Measurements from ENCODE around the gene TNNT2. TPM values are rescaled to one million over a fixed set of nuclear protein-coding genes. Genes with fewer than 3 reads are reported as not detected.

TNNT2 gene
- total and polyA plus RNA-seq, 8 donors: 0.06 to 7.0 (median 0.99) TPM

DNA sequence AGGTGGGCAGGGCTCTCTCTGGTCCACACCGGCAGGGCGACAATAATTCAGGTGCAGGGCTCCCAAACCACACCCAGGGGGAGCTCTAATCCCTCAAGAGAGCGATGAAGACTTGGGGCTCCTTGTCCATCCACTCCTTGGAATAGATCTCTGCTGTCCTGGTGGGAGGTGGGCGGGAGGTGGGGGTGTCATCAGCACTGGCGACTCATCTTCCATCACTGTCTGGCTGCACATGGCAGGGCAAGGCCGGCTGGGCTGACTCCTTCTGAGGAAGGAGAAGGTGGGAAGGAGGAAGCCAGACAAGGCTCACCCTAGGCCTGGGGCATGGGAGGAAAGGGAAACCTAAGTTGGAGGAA, 29.3 kb downstream of the TNNT2 start:
- no peak for FAIRE-seq
- no peak overlapping the region for H3K27ac ChIP-seq
- no peaks in the 10 kb centered on the region for H3K36me3 ChIP-seq
- H3K27me3 ChIP-seq: no peaks in the 10 kb centered on the region
- H3K4me1 ChIP-seq: no peaks in the 10 kb centered on the region
- peak in 3 of 4 donors; percentile 78 to 87 (median 83) for ATAC-seq
- intact Hi-C loops (cut with DNase I): no loop called here
- TF ChIP-seq, protein P1, sequence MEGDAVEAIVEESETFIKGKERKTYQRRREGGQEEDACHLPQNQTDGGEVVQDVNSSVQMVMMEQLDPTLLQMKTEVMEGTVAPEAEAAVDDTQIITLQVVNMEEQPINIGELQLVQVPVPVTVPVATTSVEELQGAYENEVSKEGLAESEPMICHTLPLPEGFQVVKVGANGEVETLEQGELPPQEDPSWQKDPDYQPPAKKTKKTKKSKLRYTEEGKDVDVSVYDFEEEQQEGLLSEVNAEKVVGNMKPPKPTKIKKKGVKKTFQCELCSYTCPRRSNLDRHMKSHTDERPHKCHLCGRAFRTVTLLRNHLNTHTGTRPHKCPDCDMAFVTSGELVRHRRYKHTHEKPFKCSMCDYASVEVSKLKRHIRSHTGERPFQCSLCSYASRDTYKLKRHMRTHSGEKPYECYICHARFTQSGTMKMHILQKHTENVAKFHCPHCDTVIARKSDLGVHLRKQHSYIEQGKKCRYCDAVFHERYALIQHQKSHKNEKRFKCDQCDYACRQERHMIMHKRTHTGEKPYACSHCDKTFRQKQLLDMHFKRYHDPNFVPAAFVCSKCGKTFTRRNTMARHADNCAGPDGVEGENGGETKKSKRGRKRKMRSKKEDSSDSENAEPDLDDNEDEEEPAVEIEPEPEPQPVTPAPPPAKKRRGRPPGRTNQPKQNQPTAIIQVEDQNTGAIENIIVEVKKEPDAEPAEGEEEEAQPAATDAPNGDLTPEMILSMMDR (IDR thresholded peaks at IDR 0.05): peak; percentile 22 to 42 (median 36)
- H3K9me3 ChIP-seq: no peaks in the 10 kb centered on the region
- no peak overlapping the region for H3K4me3 ChIP-seq
- DNase-seq: peak in 3 of 6 donors; percentile 47 to 63 (median 52)
- WGBS, 2 donors: 13% methylated on average over 6 of the region's 6 CpGs

DNA sequence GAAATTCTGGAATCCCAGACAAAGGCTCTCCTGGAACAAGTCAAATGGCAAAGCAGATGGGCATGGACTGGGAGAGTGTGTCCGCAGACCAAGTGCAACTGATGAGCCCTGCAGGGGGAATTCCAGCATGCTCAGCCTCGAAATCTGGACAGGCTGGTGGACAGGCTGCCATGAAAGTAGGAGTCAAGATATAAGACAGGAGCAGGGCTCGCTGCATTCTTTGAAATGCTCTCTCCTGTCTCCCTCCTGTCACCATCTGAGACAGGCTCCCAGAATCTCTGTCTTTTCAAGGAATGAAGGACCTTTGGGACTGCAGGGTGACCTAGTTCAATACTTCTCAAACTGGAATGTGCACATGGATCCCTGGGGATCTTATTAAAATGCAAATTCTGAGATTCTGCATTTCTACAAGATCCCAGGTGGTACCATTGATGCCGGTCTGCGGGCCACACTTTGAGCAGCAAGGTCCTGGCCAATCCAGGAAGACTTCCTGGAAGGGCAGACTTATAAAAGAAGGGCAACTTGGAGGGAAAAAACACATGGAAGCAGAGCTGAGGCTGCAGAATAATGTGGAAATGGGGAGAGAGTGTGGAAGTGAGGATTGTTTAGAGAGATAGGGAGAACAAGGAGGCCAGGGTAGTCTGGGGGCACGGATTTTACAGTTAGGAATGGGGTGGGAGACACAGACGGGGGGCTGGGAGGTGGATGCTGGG, 29.8 kb downstream of the TNNT2 start:
- intact Hi-C loops (cut with DNase I): no loop called here
- H3K4me1 ChIP-seq: no peaks in the 10 kb centered on the region
- 19 to 22% methylated on average over 7 of the region's 7 CpGs for WGBS, 2 donors
- H3K27me3 ChIP-seq: no peaks in the 10 kb centered on the region
- peak in 2 of 6 donors; percentile 5 to 12 for DNase-seq
- no peak for FAIRE-seq
- no peaks in the 10 kb centered on the region for H3K9me3 ChIP-seq
- H3K36me3 ChIP-seq: no peaks in the 10 kb centered on the region
- no peak overlapping the region for H3K4me3 ChIP-seq
- TF ChIP-seq, protein P1 (IDR thresholded peaks at IDR 0.05): no peak
- ATAC-seq: no peak
- no peak overlapping the region for H3K27ac ChIP-seq

DNA sequence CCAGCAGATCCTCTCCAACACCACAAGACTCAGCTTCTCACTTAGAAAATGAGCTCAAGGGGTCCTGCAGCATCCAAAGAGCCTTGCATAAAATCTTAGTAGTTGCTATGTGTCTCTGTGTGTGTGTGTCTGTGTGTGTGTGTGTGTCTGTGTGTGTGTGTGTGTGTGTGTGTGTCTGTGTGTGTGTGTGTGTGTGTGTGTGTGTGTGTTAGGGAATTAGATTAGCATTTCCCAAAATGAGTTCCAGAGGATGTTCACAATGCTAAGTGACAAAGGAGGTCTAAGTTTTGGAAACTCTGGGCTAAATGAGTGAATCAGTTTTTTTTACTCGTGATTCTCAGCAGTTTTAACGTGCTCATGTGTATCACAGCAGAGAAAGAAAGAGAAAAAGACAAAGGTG, 30.5 kb downstream of the TNNT2 start:
- ATAC-seq: no peak
- Histone ChIP-seq H3K4me3 (no peak overlapping the region), H3K36me3 (no peaks in the 10 kb centered on the region), H3K27ac (no peak overlapping the region), H3K4me1 (no peaks in the 10 kb centered on the region), H3K27me3 (no peaks in the 10 kb centered on the region), H3K9me3 (no peaks in the 10 kb centered on the region)
- WGBS, 2 donors: 12 to 28% methylated on average over 2 of the region's 2 CpGs
- intact Hi-C loops (cut with DNase I): no loop called here
- FAIRE-seq: no peak
- TF ChIP-seq, protein P1 (IDR thresholded peaks at IDR 0.05): no peak
- DNase-seq: no peak

DNA sequence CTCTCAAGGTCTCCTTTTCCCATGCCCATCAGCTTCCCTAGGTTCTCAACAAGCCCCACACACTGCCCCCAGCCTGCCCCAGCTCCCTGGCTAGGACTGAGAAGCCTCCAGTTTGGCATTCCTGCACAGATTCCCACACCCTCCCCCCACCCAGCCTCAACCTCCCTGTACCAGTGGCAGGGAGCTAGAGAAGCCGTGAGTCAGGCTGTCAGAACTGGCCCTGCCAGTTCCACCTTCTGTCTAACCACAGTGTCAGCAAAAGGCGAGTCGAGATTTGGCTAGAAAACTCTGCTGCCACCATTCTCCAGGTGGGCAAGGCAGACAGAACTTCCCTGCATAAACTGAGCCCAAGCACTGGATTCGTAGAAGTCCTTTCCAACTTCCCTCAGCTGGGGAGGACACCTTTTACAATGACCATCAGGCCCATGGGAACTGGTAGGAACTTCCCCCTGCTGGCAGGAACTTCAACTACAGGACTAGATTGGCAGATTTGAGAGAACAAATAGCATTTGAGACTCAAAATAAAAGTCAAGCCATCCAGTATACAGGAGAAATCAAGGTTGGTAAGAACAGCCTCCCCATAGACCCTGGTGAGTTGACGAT, 31.0 kb downstream of the TNNT2 start:
- FAIRE-seq: no peak

More for the DNA sequence above, 31.0 kb downstream of the TNNT2 start:
- ATAC-seq (peak in 3 of 4 donors; percentile 59 to 75 (median 70)), DNase-seq (peak in 3 of 6 donors; percentile 16 to 43 (median 30))
- H3K9me3 ChIP-seq: no peaks in the 10 kb centered on the region
- no peak overlapping the region for H3K27ac ChIP-seq
- no peaks in the 10 kb centered on the region for H3K4me1 ChIP-seq
- H3K27me3 ChIP-seq: no peaks in the 10 kb centered on the region
- 39 to 40% methylated on average over 5 of the region's 5 CpGs for WGBS, 2 donors
- TF ChIP-seq, protein P1 (IDR thresholded peaks at IDR 0.05): peak in 3 of 4 donors; percentile 12 to 33 (median 31)
- H3K36me3 ChIP-seq: no peaks in the 10 kb centered on the region
- no peak overlapping the region for H3K4me3 ChIP-seq
- intact Hi-C loops (cut with DNase I): no loop called here
